GM19023 (cell line): ENCODE data around the gene DRC7.
"Not testable (repeated sequence)": the region's sequence is repeated elsewhere in the genome, so short reads cannot be mapped to it uniquely, and the experiment has no call there.

ENCODE experiments used
- ATAC-seq: cut with Tn5 transposase; IDR thresholded peaks from one replicate; pipeline ENCODE4 v1.9.1; 2021; ENCODE audit warnings: mild to moderate bottlenecking, moderate library complexity; ENCODE audit not compliant: unreplicated experiment

The DRC7 gene

DNA sequence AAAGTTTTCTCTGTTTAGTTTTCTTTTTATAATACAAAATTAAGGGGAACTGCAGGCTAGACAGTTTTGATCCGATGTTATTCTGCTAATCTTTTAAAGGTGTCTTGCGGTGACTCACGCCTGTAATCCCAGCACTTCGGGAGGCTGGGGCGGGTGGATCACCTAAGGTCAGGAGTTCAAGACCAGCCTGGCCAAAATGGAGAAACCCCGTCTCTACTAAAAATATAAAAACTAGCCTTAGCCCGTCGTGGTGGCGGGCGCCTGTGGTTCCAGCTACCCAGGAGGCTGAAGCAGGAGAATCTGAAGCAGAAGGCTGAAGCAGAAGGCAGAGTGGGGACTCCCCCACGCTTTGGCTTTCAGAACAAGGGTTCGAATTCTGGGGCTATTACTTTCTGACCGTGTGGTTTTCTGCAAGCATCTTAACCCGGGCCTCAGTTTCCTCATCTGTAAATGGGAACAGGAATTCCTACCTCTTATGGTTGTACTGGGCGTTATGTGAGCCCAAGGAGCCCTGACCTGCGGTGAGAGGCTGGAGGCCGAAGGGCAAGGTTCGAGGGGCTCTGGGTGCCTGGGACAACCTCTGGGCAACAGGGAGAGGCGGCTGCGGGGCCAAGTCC is 39.8 kb downstream of the DRC7 start:
- no peak for ATAC-seq

DNA sequence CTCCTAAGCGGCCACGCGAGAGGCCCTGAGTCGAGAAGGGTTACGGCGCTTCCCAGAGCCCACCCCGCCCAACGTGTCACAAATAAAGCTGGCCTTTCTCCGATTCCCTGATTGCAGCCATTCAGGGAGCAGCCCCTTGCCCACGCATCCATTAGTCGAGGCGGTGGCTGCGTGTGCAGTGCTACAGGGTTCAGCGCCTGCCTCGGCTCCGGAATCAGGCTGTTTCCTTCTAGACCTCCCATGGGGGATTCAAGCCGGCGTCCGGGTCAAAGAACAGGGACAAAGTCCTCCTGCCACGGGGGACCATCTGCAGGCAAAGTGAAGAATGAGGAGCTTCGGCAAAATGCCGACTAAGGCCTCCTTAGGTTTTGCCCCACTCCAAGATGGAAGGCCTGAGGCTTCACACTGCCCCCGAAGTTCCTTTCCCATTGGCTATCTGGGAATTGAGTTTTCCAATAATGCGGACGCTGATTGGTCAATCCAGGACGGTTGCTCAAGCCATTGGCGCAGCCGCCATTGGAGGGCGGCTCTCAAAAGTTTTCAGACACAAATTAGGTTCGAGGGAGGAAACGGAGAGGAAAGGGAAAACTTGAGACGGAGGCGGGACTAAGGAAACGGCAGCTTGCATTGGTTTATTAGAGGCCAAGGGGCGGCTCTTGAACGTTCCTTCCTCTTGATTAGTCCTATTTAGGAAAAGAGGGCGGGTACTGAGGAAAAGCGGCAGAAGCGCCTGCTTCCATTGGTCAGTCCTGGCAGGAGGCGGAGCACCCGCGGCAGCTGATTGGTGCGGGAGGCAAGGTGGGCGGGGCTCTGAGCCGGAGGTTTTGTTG is 40.5 kb downstream of the DRC7 start:
- ATAC-seq, result peak; percentile 92

DNA sequence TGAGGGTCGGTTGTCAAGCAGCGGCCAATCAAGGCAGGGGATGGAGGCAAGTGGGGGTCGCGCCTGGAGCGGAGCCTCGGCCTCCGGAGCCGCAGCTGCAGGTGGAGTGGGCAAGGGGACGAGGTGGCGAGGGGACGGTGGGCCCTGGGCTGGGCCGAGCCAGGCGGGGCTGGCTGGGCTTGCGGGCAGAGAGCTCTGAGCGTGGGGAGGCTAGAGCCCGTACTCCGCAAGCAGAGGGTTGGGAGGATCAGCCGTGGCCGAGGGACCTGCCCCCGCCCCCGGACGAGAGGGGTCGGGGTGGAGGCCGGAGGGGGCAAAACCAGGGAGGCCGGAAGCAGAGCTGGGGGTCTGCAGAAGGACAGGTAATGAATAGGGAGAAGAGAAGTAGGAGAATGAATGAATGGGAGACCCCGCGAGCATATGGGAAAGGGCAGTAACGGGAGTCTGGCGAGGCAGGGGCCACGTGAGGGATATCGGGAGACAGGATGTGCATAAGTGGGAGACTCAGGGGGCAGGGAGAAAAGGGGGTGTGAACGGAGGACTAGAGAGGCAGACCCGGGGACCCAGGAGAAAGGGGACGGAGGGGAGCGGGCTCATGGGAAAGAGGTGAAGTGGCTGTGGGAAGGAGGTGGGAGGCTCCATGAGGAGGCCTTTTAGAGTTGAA is 41.3 kb downstream of the DRC7 start, which contains the start of gene KATNB1:
TSS of gene KATNB1 (plus strand) at position 16 of the 664 bp plus-strand sequence. CDS start 1,474 bp downstream, outside the sequence.
- no peak for ATAC-seq

DNA sequence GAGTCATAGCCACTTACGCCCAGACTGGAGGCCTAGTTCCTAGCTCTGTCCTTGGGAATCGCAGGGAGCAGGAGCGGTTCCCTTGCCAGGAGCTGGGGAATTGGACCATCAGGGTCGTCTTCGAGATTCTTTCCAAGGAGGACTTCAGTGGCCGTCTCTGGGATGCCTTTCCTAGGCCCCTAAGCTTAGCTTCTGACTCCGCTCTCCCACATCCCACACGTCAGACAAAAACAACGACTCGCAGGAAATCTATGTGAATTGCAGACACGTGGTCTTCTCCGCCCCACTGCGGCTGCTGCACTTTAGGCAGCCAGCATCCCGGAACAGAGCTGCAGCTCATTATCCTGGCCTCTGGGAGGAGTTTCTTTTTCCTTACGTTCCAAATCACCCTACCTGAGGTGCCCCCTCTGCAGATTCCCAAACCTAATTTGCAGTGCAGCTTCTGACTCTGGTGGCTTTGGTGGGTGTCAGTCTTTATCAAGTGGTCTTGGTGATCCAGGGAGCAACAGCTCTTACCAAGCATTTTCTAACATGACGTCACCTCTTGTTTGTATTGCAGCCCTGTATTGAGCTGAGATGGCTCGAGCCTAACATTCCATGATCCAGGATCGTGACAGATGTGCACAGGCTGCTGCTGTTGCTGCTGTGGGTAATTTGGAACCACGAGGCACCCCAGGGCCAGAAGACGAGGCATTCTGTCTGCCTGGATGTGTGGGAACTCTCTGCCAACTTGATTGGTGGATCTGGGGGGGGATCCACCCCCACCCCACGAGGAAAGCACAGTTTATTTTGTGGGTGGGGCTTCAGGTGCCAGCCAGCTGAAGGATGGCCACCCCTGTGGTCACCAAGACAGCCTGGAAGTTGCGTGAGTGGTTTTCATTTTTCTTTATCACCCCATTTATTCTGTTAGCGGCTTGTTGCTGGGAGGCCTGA is 42.1 kb downstream of the DRC7 start:
- no peak for ATAC-seq

DNA sequence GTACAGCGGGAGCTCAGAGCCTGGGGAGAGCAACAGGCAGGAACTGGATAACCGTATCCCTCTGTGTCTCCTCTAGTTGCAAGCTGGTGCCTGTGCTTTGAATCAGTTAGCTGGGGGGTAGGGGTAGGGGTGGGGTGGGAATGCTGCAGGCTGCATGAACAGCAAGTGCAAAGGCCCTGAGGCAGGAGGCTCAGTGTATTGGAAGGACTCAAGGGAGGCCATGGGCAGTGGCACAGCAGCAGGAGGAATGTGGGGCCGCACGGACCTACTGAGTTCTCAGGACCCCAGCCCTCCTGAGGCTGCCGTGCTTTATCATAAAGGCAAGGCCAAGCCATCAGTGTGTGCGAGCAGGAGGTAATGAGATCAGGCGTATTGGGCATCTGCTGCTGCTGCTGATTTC is 44.2 kb downstream of the DRC7 start:
- no peak for ATAC-seq

DNA sequence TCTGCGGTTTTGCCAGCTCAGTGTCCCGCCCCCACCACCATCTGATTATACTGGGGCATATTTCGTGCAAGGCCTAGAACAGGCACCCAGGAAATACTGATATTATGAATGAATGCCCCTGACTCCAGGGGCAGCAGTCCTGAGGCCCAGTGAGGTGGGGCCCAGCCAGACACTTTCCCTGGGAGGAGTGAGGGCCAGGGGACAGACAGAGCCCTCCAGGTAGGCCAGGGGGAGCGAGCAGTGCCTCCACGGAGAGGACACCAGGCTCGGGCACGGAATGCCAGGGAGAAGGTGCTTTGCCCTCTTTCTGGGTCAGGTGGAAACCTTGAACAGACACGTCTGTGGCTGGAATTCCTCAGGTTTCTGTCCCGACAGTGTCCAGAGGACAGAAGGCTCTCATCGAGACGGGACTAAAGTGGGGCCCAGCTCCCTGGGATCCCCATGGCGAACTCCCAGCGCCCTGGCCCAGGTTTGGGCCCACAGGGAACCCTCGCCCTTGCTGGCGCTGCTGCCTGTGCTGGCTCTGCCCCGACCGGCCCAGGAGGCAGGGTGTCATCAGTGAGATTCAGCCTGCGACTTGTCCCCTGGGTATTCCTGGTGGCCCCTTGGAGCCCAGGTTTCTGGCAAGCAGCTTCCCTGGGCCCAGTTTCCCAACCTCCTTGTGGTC is 45.3 kb downstream of the DRC7 start:
- no peak for ATAC-seq

DNA sequence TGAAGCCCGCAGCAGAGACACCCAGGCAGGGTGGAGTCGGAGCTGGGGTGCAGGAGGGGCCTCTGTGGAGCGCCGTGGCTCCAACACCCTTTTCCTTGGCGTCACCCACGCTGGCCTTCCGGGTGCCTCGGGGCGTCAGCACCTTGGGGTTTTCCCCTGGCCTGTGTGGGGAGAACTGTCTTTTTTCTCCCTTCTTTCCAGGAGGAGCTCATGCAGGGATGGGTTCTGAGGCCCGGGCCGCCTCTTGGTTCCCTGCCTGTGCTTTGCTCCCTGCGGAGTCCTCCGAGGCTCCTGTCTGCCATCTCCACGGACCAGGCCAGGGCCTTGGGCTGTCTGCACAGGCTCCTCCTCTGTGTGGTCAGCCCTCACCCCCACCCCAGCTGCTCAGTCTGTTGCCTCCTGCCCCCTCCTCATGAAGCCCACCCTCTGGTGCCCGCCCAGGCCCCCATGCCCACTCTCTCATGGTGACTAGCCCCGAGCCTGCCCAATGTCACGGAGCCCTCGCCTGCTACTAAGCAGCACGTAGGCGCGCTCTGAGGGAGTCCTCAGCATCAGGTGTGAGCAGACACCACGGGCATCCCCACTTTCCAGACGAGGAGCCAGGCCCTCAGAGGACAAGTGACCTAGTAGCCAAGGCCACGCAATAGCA is 45.9 kb downstream of the DRC7 start:
- ATAC-seq, result no peak

DNA sequence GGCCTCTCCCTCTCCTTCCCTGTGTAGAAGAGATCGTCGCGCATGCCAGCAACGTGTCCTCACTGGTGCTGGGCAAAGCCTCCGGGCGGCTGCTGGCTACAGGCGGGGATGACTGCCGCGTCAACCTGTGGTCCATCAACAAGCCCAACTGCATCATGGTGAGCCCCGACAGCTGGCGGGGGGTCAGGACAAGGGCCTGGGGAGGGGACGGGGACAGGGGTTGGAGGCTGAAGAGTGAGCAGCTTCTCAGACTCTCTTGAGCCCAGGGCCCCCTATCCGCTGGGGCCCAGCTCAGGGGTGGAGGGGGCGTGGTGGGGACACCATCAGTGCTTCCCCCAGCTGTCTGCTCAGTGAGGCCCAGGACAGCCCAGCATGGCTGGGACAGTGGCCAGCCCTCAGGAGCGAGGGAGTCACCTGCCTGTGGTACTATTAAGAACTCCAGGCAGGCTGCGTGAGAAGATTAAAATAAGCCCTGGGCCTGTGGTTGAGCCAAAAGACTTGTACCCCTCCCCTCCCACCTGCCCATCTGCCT is 47.1 kb downstream of the DRC7 start:
- ATAC-seq, result no peak

DNA sequence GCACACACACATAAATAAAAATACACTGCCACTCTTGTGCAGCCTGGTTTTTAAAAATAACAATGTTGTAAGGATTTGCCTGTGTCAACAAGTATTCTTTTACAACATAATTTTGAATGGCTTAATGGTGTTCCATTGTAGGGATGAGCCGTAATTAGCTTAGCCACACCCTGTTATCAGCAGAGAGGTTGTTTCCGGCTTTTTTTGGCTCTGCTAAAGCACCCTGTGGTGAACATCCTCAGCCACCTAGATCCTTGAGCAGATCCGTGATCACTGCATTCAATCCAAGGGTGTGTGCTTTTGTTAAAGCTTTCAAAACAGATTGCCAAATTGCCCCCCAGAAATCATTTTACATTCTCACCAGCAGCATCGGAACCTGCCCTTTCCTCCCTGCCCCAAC is 47.9 kb downstream of the DRC7 start:
- ATAC-seq, result no peak

DNA sequence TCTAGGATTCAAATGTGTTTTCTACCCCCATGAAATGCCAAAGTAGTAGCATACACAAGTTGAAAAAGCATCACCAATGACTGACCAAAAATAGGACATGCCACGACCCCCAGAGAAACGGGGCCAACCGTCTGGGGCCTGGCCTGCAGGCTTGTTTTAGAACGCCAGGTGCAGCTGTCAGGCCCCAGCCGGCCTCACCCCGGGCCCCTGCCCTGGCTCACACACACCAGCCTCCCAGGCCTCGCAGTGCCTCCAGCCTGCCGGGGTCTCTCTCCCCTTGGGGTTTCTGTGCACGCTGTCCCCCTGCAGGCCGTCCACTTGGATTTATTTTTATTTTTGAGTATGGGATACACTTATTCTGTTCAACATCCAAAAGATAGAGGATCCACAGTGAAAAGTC is 48.9 kb downstream of the DRC7 start:
- no peak for ATAC-seq

DNA sequence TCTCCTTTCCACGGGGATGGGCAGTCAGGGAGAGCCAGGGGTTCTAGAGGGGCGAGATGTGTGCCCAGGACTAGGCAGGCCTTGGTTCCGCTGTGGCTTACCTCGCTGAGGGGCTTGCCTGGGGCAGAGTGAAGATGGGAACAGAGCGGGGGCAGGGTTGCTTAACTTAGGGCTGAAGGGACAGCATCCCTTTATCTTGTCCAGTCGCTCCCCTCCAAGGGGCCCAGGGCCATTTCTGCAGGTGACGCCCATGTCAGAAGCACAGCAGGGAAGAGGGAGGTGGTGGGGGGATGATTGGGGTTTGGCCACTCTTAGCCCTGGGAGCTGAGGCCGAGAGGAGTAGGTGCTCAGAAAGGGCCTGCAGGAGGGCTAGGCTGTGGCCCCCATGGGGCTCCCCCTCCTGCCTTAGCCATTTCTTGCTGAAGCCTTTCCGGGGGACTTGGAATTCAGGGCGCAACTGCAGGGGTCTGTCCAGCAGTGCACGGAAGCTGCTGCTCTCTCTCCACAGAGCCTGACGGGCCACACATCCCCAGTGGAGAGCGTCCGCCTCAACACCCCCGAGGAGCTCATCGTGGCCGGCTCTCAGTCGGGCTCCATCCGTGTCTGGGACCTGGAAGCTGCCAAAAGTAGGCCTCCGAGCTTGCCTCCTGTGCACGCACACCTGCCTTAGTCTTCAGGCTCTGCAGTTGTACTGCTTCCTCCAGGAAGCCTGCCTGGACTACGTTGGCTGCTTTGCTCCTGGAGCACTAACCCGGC is 49.5 kb downstream of the DRC7 start:
- no peak for ATAC-seq

DNA sequence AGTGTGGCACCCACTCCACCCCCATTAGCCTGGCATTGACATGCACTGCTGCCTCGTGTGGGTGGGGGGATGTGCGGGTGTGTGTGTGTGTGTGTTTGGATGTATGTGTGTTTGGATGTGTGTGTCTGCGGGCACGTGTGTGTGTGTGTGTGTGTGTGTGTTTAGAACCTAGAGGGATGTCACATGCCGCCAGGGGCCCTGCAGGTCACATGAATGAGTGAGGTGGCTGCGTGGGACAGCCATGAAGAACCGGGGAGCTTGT is 50.0 kb downstream of the DRC7 start:
- no peak for ATAC-seq

DNA sequence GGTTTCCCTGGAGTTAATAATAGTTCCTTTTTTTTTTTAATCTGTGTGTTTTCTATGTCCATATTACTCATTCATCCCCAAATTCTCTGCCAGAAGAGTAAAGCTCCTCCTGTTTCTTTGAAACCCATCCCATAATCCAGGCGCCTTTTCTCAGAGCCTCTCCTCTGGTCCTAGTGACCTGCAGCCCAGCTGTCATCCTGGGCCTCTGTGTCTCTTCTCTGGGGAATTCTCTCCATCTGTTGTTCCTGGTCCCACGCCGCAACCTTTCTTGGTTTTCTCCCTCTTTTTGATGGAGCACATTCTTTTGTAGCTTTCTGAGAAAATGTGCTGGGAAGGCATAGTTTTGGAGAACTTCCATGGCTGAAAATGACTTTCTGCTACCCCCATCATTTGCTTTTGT is 51.2 kb downstream of the DRC7 start:
- no peak for ATAC-seq

DNA sequence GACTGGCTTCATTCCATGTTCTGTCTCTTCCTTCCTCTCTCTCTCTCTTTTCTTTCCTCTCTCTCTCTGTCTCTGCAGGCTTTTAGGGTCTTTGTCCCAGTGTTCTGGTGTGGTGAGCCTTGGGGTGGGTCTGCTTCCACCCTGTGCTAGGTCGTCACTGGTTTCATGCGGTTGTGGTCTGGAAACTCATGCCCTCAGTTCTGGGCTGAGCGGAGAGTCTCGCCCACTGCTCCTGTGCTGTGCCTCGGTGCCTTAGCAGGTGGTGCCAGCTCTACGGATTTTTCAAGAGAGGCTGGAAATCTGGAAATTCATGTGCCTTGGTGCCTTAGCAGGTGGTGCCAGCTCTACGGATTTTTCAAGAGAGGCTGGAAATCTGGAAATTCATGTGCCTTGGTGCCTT is 51.7 kb downstream of the DRC7 start:
- ATAC-seq, result not testable (repeated sequence)

DNA sequence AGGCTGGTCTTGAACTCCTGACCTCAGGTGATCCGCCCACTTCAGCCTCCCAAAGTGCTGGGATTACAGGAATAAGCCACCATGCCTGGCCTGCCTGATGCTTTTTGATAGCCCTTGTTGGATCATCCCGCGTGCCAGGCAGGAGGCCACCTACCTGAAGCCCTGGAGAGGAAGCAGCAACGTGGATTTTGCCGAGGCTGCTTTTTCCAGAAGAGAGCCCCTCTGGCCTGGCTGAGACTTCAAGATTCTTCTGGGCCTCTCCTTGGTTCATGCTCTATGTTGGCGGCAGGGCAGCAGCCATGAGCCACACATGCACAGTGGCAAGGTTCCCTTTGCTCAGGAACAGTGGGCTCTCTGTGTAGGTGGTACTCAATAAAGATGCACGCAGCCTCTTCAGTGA is 52.5 kb downstream of the DRC7 start:
- no peak for ATAC-seq

DNA sequence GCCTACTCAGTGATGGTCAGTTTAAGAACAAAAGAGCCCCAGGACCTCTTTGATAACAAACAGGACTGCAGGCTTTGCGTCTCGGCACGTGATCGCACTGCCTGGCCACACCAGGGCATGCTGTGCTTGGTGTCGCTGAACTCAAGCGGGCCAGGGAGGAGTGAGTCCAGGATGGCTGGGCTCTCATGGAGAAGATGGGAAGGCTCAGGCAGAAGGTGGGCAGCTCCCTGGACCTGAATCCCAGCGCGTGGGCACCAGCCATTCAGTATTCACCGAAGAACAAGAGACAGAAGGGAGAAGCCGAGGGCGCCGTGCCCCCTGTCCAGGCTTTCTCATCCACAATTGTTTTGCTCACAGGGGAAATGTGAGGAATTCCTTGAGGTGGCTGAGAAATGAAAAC is 52.9 kb downstream of the DRC7 start:
- no peak for ATAC-seq

DNA sequence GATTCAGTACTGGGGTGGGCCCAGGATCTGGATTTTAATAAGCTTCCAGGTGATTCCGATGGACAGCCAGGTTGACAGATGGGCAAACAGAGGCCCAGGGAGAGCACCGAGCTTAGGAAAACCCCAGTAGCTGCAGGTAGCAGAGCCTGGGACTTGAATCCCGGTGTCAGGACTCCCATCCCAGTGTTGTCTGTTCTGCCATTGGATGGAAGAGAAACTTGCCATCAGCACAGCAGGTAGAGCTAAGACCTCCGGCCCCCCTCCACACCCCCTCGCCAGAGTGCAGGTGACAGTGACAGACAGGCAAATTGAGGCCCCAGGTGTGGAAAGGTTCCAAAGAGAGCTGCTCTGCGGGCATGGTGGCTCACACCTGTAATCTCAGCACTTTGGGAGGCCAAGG is 53.4 kb downstream of the DRC7 start:
- ATAC-seq, result no peak

DNA sequence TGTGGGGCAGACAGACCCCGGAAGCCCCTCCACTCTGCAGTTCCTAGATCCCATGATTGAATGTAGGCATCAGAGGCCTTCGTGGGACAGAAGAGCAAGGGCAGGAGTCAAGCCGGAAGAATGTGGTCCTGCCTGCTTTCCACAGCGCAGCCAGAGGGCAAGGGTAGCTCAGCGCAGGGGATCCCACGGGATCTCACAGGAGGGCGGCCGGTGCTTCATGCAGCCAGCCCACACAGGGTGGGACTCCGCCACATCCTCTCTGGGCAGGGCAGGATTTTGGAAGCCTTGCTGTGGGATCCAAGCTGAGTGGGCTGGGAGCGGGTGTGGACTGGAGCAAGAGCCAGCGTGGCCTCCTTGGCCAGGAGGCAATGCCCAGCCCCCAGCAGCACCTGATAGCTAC is 54.0 kb downstream of the DRC7 start:
- ATAC-seq, result no peak

DNA sequence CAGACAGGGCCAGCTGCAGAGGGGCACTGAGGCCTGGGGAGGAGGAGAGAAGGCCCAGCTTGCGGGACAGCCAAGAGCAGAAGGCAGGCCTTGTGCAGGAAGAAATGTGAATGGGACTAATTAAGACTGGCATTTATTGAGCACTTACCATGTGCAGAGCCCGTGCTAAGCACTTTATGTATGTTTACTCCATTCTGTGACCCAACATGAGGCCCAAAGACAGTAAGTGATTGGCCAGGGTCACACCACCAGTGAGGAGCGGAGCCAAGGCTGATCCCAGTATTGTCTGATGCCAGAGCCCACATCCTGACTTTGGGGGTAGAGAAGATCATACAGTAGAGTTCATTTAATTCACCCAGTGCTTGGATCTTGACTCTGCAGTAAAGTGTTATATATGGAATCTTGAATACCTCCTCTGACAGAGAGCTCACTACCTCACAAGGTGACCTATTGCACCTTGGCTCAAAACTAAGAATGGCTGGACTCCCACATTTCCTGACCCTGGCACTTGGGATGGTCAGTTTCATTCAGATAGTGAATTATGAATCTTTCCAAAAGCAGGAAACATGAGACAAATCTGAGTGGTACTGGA is 54.6 kb downstream of the DRC7 start:
- no peak for ATAC-seq
